Measurements from ENCODE around the gene RUNX1.

DNA sequence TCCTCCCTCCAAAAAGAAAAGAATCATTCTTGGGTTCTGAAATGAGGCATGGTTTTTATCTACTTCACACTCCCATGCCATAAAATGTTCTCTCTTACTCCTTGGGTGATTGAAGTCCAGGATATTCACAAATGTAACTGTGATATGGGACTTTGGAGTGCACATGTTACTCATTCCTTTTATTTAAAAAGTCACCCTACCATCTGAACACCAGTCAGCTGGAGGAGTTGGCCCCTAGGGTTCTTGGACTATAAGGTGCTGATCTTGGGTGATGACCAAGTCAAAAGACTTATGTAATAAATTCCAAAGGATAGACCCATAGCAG, 251.9 kb downstream of the RUNX1 start:
- TF ChIP-seq, protein P1, sequence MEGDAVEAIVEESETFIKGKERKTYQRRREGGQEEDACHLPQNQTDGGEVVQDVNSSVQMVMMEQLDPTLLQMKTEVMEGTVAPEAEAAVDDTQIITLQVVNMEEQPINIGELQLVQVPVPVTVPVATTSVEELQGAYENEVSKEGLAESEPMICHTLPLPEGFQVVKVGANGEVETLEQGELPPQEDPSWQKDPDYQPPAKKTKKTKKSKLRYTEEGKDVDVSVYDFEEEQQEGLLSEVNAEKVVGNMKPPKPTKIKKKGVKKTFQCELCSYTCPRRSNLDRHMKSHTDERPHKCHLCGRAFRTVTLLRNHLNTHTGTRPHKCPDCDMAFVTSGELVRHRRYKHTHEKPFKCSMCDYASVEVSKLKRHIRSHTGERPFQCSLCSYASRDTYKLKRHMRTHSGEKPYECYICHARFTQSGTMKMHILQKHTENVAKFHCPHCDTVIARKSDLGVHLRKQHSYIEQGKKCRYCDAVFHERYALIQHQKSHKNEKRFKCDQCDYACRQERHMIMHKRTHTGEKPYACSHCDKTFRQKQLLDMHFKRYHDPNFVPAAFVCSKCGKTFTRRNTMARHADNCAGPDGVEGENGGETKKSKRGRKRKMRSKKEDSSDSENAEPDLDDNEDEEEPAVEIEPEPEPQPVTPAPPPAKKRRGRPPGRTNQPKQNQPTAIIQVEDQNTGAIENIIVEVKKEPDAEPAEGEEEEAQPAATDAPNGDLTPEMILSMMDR (IDR thresholded peaks at IDR 0.05; ENCODE audit: low read depth, low read length) = no peak
- no peak for TF ChIP-seq EZH2phosphoT487 (IDR thresholded peaks at IDR 0.05; ENCODE audit: low read depth)
